Effector CD8-positive, alpha-beta T cell (primary cell): Measurements from ENCODE around the gene MPG.

Experiments used
- DNase-seq: peaks from one replicate; lab custom pipeline; 2025; lab: John Stamatoyannopoulos, UW

Gene MPG

DNA sequence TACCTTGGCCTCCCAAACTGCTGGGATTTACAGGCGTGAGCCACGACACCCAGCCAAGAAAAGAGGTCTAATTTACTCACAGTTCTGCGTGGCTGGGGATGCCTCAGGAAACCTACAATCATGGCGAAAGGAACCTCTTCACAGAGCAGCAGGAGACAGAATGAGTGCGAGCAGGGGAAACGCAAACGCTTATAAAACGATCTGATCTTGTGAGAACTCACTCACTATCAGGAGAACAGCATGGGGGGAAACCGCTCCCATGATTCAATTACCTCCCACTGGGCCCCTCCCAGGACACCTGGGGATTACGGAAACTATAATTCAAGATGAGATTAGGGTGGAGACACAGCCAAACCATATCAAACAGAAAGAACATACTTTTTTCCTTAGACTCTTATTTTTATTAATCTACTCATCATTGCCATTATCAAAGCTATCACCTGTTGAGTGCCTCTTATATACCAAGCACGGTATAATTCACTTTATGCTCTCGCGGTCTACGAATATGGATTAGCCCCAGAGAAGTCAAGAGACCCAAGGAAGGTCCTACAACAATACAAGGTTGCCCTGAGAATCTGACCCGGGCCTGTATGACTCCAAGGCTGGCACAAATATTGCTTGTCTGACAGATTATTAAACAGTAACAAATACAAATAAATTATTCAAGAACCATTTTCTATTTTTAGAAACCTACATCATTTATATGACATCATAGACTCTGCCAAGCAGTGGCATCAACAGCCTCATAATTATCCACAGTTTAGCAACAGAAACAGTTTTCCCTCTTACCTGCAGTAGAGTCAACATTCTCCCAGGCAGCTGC is 27.0 kb upstream of the MPG start:
- no peak for DNase-seq

GRCh38 chr16:53346-54236 is 24.4 kb upstream of the MPG start, which contains the start of the genes POLR3K and SNRNP25:
Gene POLR3K (minus strand): TSS chr16:53608. CDS start chr16:53586, 22 bp downstream.
Gene SNRNP25 (plus strand): TSS chr16:53828. CDS start chr16:54017, 189 bp downstream.
- peak; percentile 98 for DNase-seq

- no peak for DNase-seq
Measured at GRCh38 chr16:54237-54581, 23.8 kb upstream of the MPG start.

GRCh38 chr16:55571-56136 is 22.4 kb upstream of the MPG start:
- DNase-seq: no peak

DNA sequence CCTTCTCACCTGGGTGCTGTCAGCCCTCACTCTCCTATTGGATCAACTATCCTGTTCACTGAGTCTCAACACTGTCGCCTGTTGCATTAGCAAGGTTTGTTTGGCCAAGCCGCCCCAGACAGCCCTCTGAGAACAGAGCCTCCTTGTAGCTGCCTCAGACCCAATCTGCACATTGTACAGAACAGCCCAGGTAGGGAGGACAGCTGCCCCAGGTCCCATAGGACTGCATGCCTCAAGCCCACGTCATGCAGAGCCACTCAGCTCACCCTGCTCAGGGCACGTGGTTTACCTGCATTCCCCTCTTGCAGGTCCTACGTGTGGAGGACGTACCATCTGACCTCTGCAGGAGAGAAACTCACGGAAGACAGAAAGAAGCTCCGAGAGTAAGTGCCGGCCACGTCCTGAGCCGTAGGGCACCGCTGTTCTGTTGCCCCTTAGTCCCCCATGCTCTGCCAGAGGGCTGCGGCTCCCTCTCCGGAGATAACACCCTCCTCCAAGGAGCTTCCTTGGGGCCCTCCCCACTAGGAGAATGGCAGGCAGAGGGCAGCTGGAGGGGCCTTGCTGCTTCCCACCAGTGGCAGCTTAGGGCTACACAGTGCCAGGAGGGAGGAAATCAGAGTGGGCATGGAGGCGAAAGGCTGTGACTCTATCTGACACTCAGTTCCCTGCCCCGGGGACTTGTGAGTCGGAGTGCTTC is 21.6 kb upstream of the MPG start:
- no peak for DNase-seq

DNA sequence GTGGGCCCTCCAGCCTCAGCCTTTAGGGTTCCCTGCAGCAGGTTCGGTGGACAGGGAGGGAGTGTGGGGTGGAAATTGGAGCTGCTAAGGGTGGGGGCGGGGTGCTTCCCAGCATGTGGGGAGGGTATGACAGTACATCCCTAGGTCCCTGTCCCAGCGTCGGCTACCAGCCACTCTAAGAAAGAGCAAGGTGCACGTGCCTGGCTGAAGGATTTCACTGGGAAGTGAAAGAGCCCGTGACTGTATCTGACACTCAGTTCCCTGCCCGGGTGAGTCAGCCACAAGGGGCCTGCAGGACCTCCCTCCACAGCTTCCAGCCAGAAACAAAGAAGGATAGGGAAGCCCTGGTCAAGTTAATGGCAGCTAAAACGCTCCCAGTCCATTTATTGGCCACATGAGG is 20.3 kb upstream of the MPG start:
- DNase-seq: no peak

- no peak for DNase-seq
Measured at GRCh38 chr16:58491-59439, 19.3 kb upstream of the MPG start.

DNA sequence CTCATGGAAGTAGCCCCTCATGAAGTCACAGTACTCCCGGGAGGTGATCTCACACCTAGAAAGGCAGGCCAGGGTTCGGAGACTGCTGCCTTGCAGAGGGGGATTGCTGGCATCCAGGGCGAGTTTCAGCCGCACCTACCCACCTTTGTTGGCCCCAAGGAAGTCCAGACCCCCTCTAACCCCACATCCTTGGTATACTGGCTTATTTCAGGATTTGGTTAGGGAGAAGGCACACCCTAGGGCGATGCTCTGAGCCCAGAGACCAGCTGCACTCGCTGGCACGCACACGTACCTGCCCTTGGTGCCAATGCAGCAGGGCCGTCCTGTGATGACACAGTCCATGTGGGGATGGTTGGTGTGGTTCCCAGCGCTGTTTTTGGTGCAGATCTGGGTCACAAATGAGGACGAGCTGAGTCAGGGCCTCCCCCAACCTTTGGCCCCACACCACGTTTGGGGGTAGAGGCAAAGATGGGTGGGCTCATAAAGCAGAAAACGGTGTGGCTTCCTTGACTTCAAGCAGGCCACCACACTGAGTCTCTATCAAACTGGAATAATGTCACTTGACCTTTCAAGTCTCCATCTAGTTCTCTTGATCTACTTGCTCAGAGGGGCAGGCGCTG is 18.5 kb upstream of the MPG start:
- no peak for DNase-seq

DNA sequence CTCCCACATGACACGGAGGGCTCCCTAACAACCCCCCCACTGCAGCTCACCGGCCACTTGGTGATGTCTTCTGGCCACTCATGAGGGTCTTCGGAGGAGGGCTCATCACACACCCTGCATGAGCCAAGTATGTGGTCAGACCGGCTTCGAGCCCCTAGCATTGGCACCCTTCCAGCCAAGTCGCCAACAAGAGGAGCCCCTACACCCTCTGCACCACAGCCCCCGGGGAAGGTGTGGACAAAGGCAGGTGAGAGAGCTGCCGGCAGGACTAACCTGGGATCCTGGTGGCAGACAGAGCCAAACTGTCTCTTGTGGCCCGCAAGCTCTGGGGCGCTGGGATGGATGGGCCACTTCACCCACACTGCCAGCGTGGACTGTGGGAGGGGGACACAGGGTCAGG is 17.9 kb upstream of the MPG start:
- DNase-seq: no peak

DNA sequence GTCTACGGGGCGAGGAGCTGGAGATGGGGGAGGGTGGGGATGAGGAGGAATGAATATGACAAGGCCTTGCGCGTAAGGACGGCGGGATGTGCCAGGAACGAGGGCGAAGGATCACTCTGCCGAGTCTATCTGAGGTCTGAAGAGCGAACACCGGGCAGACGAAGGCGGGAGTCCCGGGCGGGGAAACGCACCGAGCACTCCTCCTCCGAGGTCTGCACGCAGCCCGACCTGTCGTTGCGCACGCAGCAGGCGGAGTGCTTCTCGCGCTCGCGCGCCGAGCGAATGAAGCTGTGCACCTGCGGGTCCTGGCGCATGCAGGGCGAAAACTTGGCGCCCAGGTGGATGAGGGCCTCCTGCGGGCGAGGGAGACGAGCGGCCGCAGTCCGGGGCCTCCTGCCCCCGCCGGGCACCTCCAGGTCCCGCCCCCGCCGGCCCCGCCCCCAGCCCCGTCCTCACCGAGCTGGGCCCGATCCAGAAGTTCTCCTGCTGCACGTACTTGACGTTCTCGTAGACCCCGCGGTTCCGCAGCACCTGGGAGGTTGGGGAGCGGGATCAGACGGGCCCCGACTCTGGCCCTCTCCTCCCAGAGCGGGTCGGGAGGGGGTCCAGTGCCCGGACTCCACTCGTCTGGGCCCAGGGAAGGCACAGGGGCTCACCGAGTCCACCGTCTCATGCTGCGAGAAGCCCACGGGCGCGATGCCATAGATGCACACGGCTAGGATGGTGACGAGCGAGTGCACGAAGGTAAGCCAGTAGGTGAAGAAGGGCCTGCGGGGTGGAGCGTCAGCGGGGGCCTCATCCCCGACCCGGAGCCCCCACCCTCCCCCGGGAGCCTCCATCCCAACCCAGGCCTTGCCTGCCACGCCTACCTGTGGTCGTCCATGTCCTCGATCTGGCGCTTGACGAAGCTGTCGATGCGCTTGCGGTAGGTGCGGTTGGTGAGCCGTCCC is 16.8 kb upstream of the MPG start:
- DNase-seq: no peak

- no peak for DNase-seq
Measured at GRCh38 chr16:61879-62281, 16.1 kb upstream of the MPG start.

- DNase-seq: no peak
Measured at GRCh38 chr16:62283-62967, 15.6 kb upstream of the MPG start.

DNA sequence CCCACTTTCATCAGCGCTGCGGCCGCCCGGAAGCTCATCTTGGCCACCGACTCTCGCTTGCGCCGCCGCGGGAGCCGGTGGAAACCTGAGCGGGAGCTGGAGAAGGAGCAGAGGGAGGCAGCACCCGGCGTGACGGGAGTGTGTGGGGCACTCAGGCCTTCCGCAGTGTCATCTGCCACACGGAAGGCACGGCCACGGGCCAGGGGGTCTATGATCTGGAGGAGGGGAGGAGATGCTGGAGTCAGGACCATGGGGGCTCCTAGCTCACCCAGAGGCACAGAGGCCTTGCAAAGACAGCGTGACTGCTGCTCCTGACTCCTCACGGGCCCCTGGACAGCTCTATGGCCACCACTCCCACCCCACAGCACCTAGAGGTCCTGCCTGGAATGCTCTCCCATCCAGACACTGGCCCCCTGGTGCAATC is 15.0 kb upstream of the MPG start:
- no peak for DNase-seq

DNA sequence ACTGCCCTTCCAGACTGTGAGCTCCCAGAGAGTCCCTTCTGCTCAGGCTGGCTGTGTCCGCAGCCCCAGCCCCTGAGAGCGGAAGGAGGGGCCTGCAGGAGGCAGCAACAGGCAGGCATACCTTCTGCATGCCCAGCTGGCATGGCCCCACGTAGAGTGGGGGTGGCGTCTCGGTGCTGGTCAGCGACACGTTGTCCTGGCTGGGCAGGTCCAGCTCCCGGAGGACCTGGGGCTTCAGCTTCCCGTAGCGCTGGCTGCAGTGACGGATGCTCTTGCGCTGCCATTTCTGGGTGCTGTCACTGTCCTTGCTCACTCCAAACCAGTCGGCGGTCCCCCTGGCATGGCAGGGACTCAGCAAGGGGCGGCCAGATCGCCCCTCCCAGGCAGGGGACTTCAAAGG is 14.6 kb upstream of the MPG start:
- no peak for DNase-seq

DNA sequence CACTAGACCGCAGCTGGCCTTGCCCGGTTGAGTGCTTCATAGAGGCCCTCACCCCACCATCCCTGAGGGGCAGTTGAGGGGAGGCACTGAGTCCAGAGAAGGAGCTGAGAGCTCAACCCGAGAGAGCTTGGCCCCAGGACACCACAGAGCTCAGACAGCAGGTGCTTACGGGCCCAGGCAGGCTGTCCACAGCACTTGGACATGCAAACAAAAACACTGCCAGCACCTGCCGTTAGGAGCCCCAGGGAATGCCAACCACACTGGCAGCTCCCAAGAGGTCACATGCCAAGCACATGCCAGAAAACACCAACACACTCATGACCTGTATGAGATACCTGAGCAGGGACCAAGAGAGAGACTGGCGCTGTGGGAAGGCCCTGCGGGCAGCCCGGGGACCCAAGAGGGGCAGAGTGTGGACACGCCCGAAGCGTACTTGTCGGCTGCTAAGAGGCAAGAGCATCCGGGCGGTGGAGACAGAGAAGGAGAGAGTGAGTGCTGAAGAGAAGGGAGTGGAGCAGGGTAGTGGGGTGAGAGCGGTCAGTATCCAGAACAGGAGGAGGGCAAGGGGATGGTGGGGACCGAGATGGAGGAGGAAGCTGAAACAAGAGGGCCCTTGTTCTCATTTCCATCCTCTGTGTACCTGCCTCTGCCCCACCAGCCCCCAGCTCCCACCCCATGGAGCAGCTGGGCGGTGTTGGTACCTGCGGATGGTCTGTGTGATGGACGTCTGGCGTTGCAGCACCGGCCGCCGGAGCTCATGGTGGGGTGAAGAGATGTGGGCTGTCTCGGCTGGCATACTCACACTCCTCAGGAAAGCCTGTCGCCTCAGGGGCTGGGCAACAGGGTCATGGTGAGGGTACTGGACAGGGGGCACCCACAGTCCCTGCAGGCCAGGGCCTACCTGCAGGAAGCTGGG is 13.8 kb upstream of the MPG start:
- no peak for DNase-seq

GRCh38 chr16:64914-65255 is 13.1 kb upstream of the MPG start:
- no peak for DNase-seq

- DNase-seq: peak; percentile 72
Measured at GRCh38 chr16:65745-66144, 12.3 kb upstream of the MPG start.
